Measurements from ENCODE around the gene PACRG. TPM values are rescaled to one million over a fixed set of nuclear protein-coding genes. Genes with fewer than 3 reads are reported as not detected.

The PACRG gene
- total RNA-seq, 1 experiment from 2014 or later, result 0.59 TPM

DNA sequence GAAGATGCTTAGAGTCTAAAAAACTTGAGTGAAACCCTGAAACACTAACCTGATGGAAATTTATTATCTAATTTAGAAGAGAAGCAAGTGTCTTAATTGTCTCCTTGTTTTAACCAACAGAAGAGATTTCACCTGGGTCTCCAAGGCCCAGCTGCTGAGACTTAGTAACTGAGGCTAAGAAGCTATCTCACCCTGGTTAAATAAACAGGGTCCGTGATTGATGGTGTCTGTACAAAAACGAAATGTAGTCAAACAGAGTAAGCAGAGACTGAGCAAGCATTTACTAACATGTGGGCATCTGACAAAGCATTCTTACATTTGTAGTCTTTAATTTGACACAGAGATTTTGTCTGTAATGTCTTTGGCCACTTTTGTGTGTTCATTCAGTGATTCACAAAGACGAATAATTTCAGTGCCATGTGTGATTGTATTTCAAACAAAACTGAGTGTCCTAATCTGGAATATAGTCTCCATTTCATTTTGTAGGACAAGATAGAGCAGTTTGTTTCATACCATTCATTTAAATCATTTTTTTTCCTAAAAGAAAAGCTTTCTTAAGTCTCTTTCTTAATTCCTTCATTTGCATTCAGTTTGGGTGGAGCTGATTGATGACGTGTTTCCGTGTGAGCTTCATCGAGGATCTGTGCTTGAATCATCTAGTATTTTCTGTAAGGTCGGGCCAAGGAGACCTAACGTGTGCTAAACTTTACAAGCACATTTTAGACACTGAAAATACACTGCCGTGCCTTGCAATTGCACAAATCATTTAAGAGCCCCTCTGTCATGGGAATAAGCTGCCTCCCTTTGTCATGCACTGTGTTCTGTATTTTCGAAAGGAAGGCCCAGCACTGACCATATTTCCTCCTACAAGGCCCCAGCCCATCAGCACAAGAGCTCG is 516.2 kb downstream of the PACRG start:
- TF ChIP-seq POLR2AphosphoS5 (IDR thresholded peaks at IDR 0.05; ENCODE audit: low read depth, low read length) (no peak), TCF7L2 (IDR thresholded peaks at IDR 0.05; ENCODE audit: low read depth, low read length) (no peak), SIN3A (IDR thresholded peaks at IDR 0.05; ENCODE audit: borderline replicate concordance, insufficient read depth, low read depth, low read length) (no peak)
- TF ChIP-seq, protein P1, sequence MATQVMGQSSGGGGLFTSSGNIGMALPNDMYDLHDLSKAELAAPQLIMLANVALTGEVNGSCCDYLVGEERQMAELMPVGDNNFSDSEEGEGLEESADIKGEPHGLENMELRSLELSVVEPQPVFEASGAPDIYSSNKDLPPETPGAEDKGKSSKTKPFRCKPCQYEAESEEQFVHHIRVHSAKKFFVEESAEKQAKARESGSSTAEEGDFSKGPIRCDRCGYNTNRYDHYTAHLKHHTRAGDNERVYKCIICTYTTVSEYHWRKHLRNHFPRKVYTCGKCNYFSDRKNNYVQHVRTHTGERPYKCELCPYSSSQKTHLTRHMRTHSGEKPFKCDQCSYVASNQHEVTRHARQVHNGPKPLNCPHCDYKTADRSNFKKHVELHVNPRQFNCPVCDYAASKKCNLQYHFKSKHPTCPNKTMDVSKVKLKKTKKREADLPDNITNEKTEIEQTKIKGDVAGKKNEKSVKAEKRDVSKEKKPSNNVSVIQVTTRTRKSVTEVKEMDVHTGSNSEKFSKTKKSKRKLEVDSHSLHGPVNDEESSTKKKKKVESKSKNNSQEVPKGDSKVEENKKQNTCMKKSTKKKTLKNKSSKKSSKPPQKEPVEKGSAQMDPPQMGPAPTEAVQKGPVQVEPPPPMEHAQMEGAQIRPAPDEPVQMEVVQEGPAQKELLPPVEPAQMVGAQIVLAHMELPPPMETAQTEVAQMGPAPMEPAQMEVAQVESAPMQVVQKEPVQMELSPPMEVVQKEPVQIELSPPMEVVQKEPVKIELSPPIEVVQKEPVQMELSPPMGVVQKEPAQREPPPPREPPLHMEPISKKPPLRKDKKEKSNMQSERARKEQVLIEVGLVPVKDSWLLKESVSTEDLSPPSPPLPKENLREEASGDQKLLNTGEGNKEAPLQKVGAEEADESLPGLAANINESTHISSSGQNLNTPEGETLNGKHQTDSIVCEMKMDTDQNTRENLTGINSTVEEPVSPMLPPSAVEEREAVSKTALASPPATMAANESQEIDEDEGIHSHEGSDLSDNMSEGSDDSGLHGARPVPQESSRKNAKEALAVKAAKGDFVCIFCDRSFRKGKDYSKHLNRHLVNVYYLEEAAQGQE (IDR thresholded peaks at IDR 0.05; ENCODE audit: insufficient read depth in 1 of 2, low read depth in 2 of 2, low read length in 1 of 2), result no peak
- TF ChIP-seq, protein P2, sequence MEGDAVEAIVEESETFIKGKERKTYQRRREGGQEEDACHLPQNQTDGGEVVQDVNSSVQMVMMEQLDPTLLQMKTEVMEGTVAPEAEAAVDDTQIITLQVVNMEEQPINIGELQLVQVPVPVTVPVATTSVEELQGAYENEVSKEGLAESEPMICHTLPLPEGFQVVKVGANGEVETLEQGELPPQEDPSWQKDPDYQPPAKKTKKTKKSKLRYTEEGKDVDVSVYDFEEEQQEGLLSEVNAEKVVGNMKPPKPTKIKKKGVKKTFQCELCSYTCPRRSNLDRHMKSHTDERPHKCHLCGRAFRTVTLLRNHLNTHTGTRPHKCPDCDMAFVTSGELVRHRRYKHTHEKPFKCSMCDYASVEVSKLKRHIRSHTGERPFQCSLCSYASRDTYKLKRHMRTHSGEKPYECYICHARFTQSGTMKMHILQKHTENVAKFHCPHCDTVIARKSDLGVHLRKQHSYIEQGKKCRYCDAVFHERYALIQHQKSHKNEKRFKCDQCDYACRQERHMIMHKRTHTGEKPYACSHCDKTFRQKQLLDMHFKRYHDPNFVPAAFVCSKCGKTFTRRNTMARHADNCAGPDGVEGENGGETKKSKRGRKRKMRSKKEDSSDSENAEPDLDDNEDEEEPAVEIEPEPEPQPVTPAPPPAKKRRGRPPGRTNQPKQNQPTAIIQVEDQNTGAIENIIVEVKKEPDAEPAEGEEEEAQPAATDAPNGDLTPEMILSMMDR (IDR thresholded peaks at IDR 0.05), result no peak
- ATAC-seq (no peak), DNase-seq (ENCODE audit: low read depth, low spot score) (no peak)
- Histone ChIP-seq H3K36me3 (ENCODE audit: control insufficient read depth, insufficient read depth, low read length) (no peaks in the 10 kb centered on the region), H3K4me3 (ENCODE audit: low read depth in 2 of 2, low read length in 2 of 2) (no peak overlapping the region), H3K4me1 (ENCODE audit: control insufficient read depth, insufficient read depth, low read length) (no peaks in the 10 kb centered on the region), H3K9me3 (ENCODE audit: control insufficient read depth, insufficient read depth, low read depth, low read length) (no peaks in the 10 kb centered on the region), H3K27ac (ENCODE audit: low read length) (0 out of 2 replicates have a peak overlapping the region, but pooled peaks have one; percentile 19), H3K27me3 (ENCODE audit: control insufficient read depth, insufficient read depth, low read length) (no peaks in the 10 kb centered on the region)
- no TSS peak for BruUV-seq (replicated peaks)
- intact Hi-C loops (cut with micrococcal nuclease; ENCODE audit: unreplicated experiment) (no loop called here), in situ Hi-C loops (cut with HindIII; ENCODE audit: low pct_unique_long_range_greater_than_20kb, low sequenced_read_pairs) (no loop called here)
- POLR2A ChIA-PET, result no interaction called here
- CTCF ChIA-PET, result no interaction called here

DNA sequence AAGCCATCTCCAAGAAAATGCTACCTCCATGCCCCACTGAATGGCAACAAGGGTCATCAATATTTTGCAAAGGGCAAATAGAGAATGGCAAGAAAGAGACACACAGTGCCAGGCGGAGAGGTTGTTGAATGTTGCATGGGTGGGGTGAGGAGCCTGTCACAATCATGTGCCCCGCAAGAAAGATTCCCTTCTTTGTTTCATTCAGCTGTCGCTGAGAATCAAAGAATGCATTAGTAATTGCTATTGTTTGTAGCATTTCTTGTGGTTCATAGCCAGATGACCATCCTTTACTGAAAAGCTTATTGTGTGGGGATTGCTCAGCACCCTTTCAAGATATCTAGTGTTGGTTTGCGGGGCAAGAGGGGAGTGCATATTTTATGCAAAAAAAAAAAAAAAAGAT is 520.3 kb downstream of the PACRG start:
- BruUV-seq (replicated peaks), result no TSS peak
- no peak for DNase-seq (ENCODE audit: low read depth, low spot score)
- intact Hi-C loops (cut with micrococcal nuclease; ENCODE audit: unreplicated experiment), result no loop called here
- H3K4me3 ChIP-seq (ENCODE audit: low read depth in 2 of 2, low read length in 2 of 2), result no peak overlapping the region
- no peak for ATAC-seq
- no peaks in the 10 kb centered on the region for H3K27me3 ChIP-seq (ENCODE audit: control insufficient read depth, insufficient read depth, low read length)
- no peaks in the 10 kb centered on the region for H3K36me3 ChIP-seq (ENCODE audit: control insufficient read depth, insufficient read depth, low read length)
- no peak for TF ChIP-seq SIN3A (IDR thresholded peaks at IDR 0.05; ENCODE audit: borderline replicate concordance, insufficient read depth, low read depth, low read length)
- TF ChIP-seq TCF7L2 (IDR thresholded peaks at IDR 0.05; ENCODE audit: low read depth, low read length), result no peak
- TF ChIP-seq, protein P1 (IDR thresholded peaks at IDR 0.05; ENCODE audit: insufficient read depth in 1 of 2, low read depth in 2 of 2, low read length in 1 of 2), result no peak
- TF ChIP-seq, protein P2 (IDR thresholded peaks at IDR 0.05), result no peak
- no peak for TF ChIP-seq POLR2AphosphoS5 (IDR thresholded peaks at IDR 0.05; ENCODE audit: low read depth, low read length)
- no peaks in the 10 kb centered on the region for H3K9me3 ChIP-seq (ENCODE audit: control insufficient read depth, insufficient read depth, low read depth, low read length)
- in situ Hi-C loops (cut with HindIII; ENCODE audit: low pct_unique_long_range_greater_than_20kb, low sequenced_read_pairs), result no loop called here
- no peak overlapping the region for H3K27ac ChIP-seq (ENCODE audit: low read length)
- ChIA-PET POLR2A (no interaction called here), CTCF (no interaction called here)
- H3K4me1 ChIP-seq (ENCODE audit: control insufficient read depth, insufficient read depth, low read length), result no peaks in the 10 kb centered on the region
